Hematopoietic multipotent progenitor cell treated with erythropoietin and hydrocortisone succinate and interleukin-3 and kit ligand, for 6 days (in vitro differentiated cells): Measurements from ENCODE around the gene ZNF836.
"Not testable (repeated sequence)": the region's sequence is repeated elsewhere in the genome, so short reads cannot be mapped to it uniquely, and the experiment has no call there.

Source experiments
- DNase-seq: peaks from one replicate; pipeline ENCODE4 v3.0.0-alpha.2; 2015

Gene ZNF836

DNA sequence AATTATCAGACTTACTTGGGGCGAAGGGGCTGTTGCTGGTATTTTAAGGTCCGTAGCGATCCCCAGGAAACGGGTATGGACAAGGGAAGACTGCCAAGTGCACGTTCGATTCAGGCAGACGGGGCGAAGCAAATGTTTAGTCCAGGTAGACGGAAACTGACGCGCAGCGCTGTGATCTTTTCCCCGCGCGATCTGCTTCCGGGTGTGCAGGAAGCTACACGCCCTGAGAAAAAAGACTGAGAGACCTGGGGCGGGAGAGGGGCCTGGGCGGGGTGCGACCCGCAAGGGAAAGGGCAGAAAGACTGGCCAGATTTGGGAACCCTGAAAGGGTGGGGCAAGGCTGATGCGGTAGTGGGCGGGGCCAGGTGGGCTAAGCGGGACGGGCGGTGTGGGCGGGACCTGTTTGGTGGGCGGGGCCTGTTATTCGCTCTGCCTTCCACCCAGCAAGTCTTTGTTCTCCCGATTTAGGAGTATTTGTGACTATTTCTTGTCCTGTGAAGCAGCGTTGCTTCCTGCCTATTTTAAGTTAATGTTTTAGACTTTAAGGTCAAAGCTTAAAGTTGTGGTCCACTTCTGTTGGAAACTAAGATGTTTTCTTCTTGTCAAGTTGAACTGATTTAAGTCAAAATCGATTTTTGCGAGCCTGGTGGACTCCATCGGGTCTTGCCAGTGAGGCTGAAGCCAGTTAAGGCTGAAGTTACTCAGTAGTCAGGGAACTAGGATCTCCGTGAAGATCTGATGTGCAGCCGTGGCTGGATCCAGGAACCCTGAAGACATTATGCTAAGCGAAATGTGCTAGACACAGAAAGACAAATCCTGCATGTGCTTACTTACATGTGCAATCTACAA, at the start of gene ZNF836:
Gene ZNF836 (minus strand): TSS at position 301 of the 849 bp plus-strand sequence. CDS start 3,549 bp downstream, outside the sequence.
- DNase-seq: peak; percentile 87

DNA sequence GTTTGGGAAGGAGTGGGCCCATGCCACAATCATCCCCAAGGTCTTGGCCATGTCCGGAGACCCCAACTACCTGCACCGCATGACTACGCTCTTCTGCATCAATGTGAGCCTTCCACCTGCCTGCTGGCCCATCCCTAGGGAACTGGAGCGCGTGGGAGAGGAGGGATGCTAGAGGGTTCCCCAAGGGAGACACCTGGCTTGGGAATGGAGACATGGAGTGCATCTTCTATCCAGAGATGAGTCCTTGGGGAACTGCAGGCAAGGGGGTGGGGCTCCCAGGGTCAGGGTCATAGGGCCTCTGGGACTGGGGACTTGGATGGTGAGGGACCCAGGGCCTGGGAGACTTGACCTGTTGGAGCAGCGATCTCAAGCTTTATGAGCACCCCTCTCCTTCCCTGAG, 49.6 kb upstream of the ZNF836 start:
- no peak for DNase-seq

DNA sequence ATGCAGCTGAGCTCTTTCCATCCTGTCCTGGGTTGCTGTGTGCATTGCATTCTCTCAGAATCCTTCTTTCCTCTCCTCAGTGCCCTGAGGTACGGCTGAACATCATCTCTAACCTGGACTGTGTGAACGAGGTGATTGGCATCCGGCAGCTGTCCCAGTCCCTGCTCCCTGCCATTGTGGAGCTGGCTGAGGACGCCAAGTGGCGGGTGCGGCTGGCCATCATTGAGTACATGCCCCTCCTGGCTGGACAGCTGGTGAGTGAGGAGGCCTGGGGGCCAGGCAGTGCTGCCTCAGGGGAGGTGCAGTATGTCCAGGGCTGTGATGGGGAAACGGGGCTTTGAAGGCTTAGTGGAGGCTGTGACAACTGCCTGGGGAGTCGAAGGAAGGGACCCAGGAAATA, 48.2 kb upstream of the ZNF836 start:
- no peak for DNase-seq

DNA sequence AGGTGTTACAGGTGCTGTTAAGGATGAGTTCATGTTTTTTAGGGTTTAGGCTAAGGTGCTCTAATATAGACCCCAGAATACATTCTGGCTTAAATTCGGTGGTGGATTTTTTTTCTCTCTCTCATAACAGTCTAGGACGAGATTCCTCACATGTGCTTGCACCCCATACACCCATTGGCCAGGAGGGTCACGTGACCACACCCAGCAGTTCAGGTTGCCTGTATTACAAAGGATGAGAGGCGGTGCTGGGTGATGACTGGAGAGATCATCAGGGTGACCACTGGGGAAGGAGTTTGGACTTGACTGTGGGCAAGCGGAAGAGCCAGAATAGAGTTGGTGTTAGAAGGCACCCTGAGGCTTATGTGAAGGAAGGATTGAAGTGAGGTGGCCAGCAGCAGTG, 46.2 kb upstream of the ZNF836 start:
- DNase-seq: no peak

DNA sequence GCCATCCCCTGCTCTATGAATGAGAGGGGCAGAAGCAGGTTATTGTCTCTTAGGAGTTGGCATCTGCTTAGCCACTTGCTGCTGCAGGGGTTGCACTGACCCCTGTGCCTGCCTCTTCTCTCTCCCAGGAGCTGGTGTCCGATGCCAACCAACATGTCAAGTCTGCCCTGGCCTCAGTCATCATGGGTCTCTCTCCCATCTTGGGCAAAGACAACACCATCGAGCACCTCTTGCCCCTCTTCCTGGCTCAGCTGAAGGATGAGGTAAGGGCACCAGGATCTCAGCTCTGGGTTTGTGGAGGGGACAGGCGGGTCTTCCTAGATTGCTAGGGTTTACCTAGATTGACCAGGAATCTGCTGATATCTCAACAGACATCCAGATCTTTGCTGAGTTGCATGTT, 45.0 kb upstream of the ZNF836 start:
- no peak for DNase-seq

DNA sequence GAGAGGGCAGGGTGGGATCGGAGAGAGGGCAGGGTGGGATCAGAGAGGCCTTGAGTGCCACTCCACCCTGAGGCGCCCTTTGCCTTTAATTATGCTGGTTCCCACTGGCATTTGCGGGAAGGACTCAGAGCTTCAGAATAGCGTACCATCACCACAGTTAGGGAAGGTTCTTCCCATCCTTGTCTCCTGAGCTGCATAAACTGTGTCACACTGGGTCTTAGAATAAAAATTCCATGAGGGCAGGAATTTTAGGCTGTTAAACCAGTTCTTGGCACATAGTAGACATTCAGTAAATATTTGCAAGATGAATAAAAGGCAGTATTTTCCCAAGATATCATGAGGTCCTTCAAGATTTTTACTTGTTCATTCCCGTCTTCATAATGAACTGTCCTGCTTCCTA, 42.8 kb upstream of the ZNF836 start:
- no peak for DNase-seq

DNA sequence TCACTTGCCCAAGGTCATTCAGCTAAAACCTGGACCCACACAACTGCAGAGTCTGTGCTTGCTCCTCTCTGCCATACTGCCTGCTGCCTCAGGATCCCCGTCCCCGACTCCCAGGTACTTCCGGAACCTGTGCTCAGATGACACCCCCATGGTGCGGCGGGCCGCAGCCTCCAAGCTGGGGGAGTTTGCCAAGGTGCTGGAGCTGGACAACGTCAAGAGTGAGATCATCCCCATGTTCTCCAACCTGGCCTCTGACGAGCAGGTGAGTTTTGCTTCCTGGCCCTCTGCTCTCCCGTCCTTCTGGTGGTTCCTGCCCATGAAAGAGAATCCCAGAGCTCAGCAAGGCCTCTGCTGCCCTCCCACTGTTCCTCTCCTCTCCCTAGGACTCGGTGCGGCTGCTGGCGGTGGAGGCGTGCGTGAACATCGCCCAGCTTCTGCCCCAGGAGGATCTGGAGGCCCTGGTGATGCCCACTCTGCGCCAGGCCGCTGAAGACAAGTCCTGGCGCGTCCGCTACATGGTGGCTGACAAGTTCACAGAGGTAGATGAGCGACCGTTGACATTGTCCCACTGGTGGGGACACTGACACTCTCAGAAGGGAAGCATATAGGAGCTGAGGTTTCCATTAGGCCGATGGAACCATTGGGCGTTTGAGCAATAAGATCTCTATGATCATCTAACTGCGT, 41.3 kb upstream of the ZNF836 start:
- no peak for DNase-seq

DNA sequence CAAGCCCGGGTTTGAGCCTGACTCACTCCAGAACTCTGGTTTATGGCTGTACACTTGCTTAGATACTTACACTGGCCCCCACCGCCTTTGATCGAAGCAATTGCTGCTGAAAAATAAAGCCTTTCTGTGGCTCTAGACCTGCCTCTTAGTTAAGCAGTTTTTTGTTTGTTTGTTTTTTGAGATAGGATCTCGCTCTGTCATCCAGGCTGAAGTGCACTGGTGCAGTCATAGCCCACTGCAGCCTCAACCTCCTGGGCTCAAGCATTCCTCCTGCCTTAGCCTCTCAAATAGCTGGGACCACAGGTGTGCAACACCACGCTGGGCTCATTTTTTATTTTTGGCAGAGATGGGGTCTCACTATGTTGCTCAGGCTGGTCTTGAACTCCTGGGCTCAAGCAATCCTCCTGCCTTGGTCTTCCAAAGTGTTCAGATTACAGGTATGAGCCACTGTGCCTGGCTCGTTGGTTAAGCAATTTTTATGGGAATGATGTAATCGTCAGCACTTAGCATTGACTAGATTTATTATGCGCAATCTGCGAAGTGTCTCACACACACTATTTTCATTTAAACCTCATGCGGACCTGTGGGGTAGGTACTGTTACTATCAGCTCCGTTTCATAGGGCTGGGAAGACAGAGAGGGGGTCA, 40.6 kb upstream of the ZNF836 start:
- DNase-seq: no peak

DNA sequence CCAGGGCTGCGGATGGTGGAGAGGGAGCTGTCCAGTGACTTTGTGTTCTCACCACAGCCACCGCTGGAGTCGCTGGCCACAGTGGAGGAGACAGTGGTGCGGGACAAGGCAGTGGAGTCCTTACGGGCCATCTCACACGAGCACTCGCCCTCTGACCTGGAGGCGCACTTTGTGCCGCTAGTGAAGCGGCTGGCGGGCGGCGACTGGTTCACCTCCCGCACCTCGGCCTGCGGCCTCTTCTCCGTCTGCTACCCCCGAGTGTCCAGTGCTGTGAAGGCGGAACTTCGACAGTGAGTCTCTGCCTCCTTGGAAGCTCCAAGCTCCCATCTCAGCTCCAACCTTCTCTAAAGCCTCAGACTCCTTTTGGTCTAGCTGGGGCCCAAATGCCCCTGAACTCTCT, 39.8 kb upstream of the ZNF836 start:
- DNase-seq: no peak

DNA sequence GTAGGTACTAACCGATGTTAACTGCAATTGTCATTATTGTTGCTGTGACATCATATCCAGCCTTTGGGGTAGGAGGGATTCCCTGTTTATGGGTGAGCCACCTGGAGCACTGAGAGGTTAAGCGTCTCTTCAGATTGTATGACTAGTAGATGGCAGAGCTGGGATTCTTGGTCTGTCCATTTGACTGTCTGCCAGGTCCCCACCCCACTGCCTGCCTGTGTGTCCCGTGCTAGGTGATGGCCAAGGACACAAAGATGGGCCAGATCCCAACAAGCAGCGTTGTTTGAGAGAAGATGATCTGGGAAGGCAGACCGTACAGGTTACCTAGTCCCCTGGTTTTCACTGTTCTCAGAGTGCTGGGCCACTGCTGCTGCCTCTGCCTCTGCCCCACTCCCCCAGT, 35.1 kb upstream of the ZNF836 start:
- no peak for DNase-seq

DNA sequence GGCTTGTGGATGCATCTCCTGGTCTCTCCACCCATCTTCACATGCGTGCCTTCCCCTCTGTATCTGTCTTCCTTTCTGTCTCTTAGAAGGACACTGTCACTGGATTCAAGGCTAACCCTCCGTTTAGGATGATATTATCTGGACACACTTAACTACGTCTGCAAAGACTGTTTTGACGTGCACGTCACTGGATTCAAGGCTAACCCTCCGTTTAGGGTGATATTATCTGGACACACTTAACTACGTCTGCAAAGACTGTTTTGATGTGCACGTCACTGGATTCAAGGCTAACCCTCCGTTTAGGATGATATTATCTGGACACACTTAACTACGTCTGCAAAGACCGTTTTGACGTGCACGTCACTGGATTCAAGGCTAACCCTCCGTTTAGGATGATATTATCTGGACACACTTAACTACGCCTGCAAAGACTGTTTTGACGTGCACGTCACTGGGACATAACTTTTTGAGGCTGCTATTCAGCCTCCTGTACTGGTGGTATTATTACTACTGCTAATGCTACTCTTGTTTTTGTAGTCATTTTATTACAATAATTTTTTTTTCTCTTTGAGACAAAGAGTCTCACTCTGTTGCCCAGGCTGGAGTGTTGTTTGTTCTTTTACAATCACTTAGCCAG, 29.5 kb upstream of the ZNF836 start:
- DNase-seq: not testable (repeated sequence)

DNA sequence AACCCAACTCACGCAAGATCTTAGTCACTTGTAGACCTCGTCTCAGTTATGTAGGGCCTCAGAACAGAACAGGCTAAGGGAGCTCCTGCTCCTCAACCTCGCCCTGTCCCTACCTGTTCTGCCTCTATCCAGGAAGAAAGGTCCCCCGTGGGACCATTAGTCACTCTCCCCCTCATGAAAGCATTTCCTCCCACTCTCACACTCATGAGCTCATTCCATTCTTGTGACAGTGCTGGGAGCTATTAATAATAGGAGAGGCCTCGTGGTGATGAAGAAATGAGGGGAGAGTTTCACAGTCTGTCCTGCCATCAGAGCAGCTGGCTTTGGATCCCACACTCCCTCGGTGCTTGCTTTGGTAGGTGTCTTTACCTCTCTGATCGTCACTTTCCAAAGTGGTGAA, 28.6 kb upstream of the ZNF836 start:
- DNase-seq: no peak

DNA sequence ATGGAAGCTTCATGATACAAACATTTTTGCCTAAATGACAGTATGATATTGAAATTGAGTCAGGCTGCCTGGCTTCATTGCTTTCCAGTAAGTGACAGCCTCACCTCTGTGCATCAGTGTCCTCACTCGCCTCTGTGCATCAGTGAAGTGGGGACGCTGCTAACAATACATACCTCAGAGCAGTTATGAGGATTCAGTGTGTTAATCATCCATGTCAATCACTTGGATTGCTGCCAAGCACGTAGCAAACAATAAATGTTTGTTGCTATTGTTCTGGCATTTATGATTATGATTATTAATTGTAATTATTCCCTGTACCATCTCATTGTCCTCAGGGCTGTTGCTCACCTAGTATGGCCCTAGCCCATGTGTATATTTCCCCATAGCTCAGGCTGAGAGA, 27.3 kb upstream of the ZNF836 start:
- no peak for DNase-seq

DNA sequence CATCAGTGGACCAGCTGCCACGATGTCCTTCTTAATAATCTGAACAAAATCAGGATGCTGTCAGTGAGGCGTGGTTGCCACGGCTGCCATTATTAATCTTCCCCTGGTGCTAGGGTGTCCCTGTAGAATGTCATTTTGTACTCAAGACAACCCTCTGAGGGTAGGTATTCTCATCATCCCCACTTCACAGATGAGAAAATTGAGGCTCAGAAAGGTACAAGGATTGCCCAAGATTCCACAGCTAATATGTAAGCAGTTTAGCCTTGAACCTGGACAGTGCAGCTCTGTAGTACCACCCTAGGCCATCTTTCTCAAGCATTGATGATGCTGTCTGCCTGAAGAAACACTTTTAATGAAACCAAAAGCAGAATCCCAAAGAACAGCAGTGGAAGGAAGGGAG, 26.5 kb upstream of the ZNF836 start:
- DNase-seq: no peak

DNA sequence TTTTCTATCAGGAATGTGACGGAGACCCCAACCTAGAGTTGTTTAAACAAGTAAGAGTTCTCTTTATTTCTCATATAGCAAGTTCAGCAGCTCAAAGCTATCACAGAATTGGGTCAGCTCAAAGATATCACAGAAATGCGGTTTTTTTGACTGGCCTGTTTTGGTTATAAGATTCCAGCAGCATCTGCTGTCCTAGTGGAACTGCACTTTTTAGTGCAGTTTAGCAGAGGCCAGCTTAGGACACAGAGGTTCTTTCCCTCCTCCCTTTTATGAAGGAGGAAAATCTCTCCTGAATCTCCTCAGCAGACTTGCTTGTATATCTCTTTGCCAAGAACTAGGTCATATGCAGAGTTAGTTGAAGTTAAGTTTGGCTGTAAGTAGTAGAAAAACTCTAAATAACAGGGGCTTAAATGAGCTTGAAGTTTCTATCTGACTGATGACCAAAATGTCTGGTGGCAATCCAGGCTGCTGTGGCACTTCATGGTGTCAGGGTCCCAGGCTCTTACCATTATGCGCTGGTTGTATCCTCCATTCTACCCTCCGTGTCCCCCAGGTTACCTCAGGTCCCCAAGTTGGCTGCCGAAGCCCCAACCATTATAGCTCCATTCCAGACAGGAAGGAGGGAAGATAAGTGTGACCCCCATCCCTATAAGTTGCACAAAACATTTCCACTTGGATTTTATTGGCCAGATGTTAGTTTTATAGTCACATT, 25.0 kb upstream of the ZNF836 start:
- DNase-seq: no peak

DNA sequence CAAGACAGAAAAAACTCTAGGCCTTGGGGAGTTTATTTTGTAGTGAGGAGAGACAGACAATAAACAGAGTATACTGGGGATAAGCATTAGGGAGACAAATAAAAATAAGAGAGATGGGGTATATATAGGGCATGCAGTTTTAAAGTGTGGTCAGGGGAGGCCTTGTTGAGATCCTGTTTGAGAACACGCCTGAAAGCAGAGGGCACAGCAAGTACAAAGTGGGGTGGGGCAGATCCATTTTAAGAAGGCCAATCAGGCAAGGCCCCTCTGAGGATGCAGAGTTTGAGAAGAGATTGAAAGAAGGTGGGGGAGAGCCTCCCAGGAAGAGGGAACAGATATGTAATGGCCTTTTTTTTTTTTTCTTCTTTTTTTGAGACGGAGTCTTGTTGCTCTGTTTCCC, 20.5 kb upstream of the ZNF836 start:
- DNase-seq: peak; percentile 39

DNA sequence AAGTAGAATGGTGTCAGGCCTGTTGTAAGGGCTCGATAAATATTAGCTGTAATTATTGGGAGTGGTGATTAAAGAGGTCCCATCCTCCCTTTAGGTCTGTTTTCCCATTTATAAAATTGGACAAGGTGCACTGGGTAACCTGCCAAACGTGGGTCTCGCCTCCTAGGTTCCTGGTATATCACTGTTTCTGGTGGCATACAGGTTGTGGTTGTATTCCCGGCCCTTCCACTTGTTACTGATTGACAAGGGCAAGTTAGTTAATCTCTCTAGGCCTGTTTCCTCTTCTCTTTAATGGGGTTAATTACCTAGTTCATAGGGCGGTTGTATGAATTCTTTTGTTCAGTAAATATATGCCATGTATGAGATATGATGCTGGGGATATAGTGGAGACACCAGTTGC, 20.0 kb upstream of the ZNF836 start:
- no peak for DNase-seq

DNA sequence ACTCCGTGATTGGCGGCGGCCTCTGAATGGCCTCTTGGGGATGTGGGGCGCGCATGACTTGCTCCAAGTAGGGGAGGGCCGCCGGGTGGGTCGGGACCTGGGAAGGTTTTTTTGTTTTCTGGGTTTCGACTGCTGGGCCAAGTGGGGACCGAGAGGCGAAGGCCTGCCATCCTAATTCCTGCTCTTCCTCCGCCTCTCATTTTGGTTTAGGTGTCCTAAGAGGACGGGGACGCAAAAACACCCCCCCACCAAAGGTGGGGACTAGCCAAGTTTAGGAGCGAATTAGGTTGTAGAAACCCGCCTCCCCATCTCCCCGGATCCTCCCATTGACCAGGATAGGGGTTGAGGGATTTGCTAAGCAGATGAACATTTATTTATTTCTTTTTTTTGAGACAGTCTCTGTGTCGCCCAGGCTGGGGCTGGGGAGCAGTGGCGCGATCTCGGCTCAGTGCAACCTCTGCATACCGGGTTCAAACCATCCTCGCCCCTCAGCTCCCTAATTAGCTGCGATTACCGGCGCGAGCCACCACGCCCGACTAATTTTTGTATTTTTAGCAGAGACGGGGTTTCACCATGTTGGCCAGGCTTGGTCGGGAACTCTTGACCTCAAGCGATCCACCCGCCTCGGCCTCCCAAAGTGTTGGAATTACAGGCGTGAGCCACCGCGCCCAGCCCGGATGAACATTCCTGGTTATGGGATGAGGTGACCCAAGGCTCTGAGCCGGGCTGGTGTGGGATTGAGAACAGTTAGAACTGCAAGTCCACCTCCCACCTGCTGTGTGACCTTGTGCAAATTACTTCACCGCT, 19.3 kb upstream of the ZNF836 start:
- DNase-seq: peak; percentile 59

DNA sequence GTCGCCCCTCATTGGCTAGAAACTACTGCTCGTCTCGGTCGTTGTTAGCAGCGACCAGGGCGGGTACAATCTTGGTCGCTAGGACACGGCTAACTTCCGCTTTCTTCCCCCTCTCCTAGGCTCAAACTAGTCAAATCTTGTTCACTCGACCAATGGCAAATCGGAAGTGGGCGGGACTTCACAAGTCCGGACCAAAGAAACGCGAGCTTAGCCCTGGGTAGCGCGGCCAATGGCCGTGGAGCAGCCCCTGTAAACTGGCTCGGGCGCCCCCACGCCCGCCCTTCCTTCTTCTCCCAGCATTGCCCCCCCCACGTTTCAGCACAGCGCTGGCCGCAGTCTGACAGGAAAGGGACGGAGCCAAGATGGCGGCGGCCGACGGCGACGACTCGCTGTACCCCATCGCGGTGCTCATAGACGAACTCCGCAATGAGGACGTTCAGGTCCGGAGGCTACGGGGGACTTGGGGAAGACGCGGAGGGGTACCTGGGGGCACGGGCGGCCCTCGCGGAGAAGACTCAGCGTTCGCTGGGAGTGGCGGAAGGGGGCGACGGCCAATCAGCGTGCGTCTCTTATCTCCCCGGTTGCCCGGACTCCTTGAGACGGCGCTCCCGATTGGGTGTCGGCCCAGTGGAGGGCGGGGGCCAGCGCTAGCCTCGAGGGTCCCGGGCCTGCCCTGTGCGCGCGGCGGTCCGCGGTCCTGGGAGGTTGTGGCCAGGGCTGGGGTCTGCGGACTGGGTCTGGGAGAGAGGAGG, 18.5 kb upstream of the ZNF836 start, which contains the start of gene PPP2R1A:
Gene PPP2R1A (plus strand): TSS at position 318 of the 752 bp plus-strand sequence. CDS start 45 bp downstream, at position 363.
- peak; percentile 100 for DNase-seq

DNA sequence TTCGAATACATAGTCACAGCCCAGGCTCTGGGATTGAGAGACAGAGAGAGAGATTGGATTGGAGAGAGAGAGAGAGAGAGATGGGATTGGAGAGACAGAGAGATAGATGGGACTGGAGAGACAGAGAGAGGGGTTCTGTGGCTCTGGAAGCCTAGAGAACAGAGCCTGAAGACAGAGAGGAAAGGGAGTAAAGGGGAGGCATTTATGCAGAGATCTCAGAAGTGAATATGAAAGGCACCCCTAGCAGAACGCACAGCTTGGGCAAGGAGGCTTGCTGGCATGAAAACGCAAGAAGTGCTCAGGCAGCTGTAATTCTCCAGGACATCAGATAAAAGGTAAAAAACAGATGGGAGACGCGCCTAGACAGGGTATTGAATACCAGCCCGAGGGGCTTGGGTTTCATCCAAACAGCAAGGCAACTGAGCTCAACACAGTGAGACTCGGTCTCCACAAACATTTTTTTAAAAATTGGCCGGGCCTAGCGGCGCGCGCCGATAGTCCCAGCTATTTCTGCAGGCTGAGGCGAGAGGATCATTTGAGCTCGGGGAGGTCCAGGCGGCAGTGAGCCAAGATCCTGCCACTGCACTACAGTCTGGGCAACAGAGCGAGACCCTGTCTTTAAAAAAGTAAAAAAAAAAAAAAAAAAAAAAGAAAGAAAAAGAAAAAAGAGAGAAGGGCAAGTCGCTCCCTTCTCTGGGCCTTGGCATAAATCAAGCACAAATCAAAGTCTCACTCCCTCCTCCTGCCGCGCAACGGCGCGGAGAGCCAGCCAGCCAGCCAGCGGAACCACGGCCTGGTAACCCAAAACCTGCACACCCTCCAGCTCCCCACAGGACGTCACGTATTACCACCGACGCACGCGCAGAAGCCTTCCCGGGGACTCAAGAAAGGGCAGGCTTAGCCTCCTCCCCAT, 17.7 kb upstream of the ZNF836 start:
- peak; percentile 9 for DNase-seq
